ENCODE measurements around the gene HSD17B1. TPM values are rescaled to one million over a fixed set of nuclear protein-coding genes. Genes with fewer than 3 reads are reported as not detected.

The HSD17B1 gene
- total RNA-seq, 6 donors from 2014 or later, result 1.3 to 6.3 (median 1.7) TPM; not detected in 1

DNA sequence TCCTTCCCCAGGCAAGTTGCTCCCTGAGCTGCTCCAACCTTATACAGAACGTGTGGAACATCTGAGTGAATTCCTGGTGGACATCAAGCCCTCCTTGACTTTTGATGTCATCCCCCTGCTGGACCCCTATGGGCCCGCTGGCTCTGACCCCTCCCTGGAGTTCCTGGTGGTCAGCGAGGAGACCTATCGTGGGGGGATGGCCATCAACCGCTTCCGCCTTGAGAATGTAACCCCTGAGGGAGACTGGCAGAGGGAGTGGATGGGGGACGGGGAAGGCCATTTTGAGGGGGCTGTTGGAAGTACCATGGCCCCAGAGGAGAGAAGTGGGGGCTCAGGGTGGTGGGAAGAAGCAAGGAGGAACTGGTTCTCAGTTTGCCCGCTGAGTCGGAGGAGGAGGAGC, 11.2 kb downstream of the HSD17B1 start:
- H3K9me3 ChIP-seq, result no peaks in the 10 kb centered on the region
- H3K27ac ChIP-seq, result peak overlapping the region; percentile 18 to 96 (median 88)
- H3K4me3 ChIP-seq, result peak overlapping the region in 1 of 4 donors; percentile 69
- H3K4me1 ChIP-seq, result peaks cover 53 to 79% (median 55%) of the 10 kb centered on the region in 4 donors
- H3K36me3 ChIP-seq, result peaks cover 0 to 34% (median 26%) of the 10 kb centered on the region in 4 donors
- DNase-seq (no peak), ATAC-seq (ENCODE audit: low FRiP score in 2 of 2) (no peak)
- TF ChIP-seq EP300 (IDR thresholded peaks at IDR 0.05), result no peak
- TF ChIP-seq, protein P1, sequence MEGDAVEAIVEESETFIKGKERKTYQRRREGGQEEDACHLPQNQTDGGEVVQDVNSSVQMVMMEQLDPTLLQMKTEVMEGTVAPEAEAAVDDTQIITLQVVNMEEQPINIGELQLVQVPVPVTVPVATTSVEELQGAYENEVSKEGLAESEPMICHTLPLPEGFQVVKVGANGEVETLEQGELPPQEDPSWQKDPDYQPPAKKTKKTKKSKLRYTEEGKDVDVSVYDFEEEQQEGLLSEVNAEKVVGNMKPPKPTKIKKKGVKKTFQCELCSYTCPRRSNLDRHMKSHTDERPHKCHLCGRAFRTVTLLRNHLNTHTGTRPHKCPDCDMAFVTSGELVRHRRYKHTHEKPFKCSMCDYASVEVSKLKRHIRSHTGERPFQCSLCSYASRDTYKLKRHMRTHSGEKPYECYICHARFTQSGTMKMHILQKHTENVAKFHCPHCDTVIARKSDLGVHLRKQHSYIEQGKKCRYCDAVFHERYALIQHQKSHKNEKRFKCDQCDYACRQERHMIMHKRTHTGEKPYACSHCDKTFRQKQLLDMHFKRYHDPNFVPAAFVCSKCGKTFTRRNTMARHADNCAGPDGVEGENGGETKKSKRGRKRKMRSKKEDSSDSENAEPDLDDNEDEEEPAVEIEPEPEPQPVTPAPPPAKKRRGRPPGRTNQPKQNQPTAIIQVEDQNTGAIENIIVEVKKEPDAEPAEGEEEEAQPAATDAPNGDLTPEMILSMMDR (IDR thresholded peaks at IDR 0.05), result no peak
- TF ChIP-seq POLR2AphosphoS5 (IDR thresholded peaks at IDR 0.05), result no peak
- no peaks in the 10 kb centered on the region for H3K27me3 ChIP-seq
- 86 to 87% methylated on average over 9 of the region's 9 CpGs for WGBS, 2 donors

DNA sequence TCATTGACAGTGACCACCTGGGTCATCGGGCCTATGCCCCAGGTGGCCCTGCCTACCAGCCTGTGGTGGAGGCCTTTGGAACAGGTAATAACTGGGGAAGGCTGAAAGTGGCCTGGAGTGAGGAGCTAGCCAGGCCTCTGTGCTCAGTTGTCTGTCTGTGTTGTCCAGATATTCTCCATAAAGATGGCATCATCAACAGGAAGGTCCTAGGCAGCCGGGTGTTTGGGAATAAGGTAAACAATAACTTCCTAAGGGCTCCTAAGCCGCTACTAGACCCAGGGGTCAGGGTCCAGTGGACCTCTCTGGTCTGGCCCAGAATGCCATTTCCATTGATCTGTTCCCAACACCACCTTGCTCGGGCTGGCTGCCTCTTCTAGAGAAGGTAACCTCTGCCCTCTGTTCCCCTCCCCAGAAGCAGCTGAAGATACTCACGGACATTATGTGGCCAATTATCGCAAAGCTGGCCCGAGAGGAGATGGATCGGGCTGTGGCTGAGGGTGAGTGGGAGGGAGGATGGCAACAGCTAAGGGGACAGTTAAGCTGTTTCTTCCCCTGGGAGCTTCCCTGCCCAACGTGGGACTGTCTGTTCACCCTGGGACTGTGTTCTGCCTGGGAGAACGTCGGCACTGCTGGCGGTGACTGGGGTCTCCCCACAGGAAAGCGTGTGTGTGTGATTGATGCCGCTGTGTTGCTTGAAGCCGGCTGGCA, 12.2 kb downstream of the HSD17B1 start:
- peak overlapping the region in 3 of 4 donors; percentile 18 to 96 (median 25) for H3K27ac ChIP-seq
- H3K27me3 ChIP-seq, result no peaks in the 10 kb centered on the region
- WGBS, 2 donors, result 90 to 95% methylated on average over 12 to 15 of the region's 15 CpGs
- no peaks in the 10 kb centered on the region for H3K9me3 ChIP-seq
- DNase-seq (no peak), ATAC-seq (ENCODE audit: low FRiP score in 2 of 2) (no peak)
- TF ChIP-seq POLR2A (IDR thresholded peaks at IDR 0.05) (no peak), POLR2AphosphoS5 (IDR thresholded peaks at IDR 0.05) (no peak), EP300 (IDR thresholded peaks at IDR 0.05) (no peak)
- TF ChIP-seq, protein P1 (IDR thresholded peaks at IDR 0.05), result no peak
- H3K36me3 ChIP-seq, result peaks cover 6 to 44% (median 37%) of the 10 kb centered on the region in 4 donors
- no peak overlapping the region for H3K4me3 ChIP-seq
- H3K4me1 ChIP-seq, result peaks cover 51 to 73% (median 54%) of the 10 kb centered on the region in 4 donors

DNA sequence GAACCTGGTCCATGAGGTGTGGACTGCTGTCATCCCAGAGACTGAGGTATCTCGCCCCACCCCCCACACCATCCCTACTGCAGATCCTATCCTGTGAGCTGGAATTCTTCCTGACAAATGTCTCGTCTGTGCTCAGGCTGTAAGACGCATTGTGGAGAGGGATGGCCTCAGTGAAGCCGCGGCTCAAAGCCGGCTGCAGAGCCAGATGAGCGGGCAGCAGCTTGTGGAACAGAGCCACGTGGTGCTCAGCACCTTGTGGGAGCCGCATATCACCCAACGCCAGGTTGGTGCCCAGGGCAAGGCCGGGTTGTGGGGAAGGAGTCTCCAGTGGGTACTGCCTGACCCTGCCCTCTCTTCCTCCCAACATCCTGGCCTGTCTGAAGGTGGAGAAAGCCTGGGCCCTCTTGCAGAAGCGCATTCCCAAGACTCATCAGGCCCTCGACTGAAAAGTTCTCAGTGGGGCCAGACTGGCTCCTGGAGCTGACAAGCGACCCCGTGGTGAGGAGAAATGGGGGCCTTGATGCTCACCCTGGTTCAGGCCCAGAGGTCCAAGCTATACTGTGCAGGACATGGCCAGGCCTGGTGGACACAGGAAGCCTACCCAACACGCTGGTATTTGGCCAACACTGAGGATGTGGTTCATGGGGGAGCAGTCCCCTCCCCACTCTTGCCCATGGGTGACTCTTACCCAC, 12.9 kb downstream of the HSD17B1 start:
- no peaks in the 10 kb centered on the region for H3K9me3 ChIP-seq
- DNase-seq, result no peak
- H3K4me3 ChIP-seq, result peak overlapping the region in 1 of 4 donors; percentile 91
- peak overlapping the region; percentile 96 to 99 (median 97) for H3K27ac ChIP-seq
- TF ChIP-seq EP300 (IDR thresholded peaks at IDR 0.05) (no peak), POLR2A (IDR thresholded peaks at IDR 0.05) (no peak), POLR2AphosphoS5 (IDR thresholded peaks at IDR 0.05) (no peak)
- TF ChIP-seq, protein P1 (IDR thresholded peaks at IDR 0.05), result no peak
- H3K4me1 ChIP-seq, result peaks cover 51 to 66% (median 54%) of the 10 kb centered on the region in 4 donors
- H3K36me3 ChIP-seq, result peaks cover 10 to 51% (median 44%) of the 10 kb centered on the region in 4 donors
- no peak for ATAC-seq (ENCODE audit: low FRiP score in 2 of 2)
- H3K27me3 ChIP-seq, result no peaks in the 10 kb centered on the region
- whole genome bisulfite sequencing, 2 donors, result 95 to 97% methylated on average over 4 to 12 of the region's 16 CpGs

DNA sequence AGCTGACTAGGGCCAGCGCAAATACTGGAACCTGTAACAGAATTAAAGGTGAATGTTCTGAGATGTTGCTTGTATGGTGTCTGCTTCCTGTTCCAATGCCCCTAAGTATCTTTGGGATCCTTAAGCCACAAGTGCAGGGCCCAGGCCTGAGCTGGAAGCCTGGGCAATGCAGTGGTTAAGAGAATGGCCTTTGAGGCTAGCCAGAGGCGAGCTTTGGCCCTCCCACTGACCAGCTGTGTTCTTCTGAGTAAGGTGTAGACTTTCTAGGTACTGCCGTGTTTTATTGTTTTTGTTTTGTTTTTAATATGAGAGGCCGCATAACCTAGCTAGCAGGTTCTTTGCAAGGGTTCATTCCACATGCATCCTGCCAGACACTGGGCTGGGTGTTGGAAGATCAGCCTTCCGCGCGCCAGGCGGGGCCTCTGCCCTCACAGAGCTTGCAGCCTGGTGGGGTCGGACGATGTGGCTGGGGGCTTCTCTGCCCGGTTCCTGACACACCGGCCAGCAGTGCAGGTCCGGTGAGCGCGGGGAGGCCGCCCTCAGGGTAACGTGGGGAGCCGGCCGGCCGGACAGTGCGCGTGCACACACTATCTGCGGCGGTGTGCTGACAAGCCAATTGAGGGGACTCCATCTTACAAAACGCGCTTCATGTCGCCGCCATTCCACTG, 13.6 kb downstream of the HSD17B1 start:
- Histone ChIP-seq H3K4me1 (peaks cover 52 to 66% (median 54%) of the 10 kb centered on the region in 4 donors), H3K27me3 (no peaks in the 10 kb centered on the region), H3K4me3 (peak overlapping the region; percentile 8 to 95 (median 90)), H3K36me3 (peaks cover 15 to 58% (median 50%) of the 10 kb centered on the region in 4 donors), H3K9me3 (no peaks in the 10 kb centered on the region), H3K27ac (peak overlapping the region; percentile 96 to 99 (median 97))
- ATAC-seq (ENCODE audit: low FRiP score in 2 of 2) (no peak), DNase-seq (no peak)
- TF ChIP-seq POLR2A (IDR thresholded peaks at IDR 0.05) (no peak), EP300 (IDR thresholded peaks at IDR 0.05) (no peak), POLR2AphosphoS5 (IDR thresholded peaks at IDR 0.05) (no peak)
- TF ChIP-seq, protein P1 (IDR thresholded peaks at IDR 0.05), result no peak
- 53 to 77% methylated on average over 10 to 12 of the region's 28 CpGs for WGBS, 2 donors

Measured in upper lobe of left lung (tissue), 6 donors.